Central memory CD4-positive, alpha-beta T cell (primary cell): ENCODE measurements around the gene KRTAP10-7.
"Not testable (repeated sequence)": the region's sequence is repeated elsewhere in the genome, so short reads cannot be mapped to it uniquely, and the experiment has no call there.

Experiments
- DNase-seq: peaks from one replicate; pipeline ENCODE4 v3.0.0; 2022

The KRTAP10-7 gene

GRCh38 chr21:44637018-44637850, 36.8 kb downstream of the KRTAP10-7 start, which contains the start of gene KRTAP10-10:
TSS of gene KRTAP10-10 (plus strand) at chr21:44637356. CDS start at chr21:44637418, 62 bp downstream.
- DNase-seq: no peak

GRCh38 chr21:44637851-44638348, 37.5 kb downstream of the KRTAP10-7 start:
- not testable (repeated sequence) for DNase-seq

GRCh38 chr21:44638506-44639330, 38.3 kb downstream of the KRTAP10-7 start:
- DNase-seq: not testable (repeated sequence)

GRCh38 chr21:44639331-44639655, 38.9 kb downstream of the KRTAP10-7 start:
- DNase-seq: no peak

- no peak for DNase-seq
These were observed 40.4 kb downstream of the KRTAP10-7 start for GRCh38 chr21:44640761-44641160.

GRCh38 chr21:44643741-44644310, 43.4 kb downstream of the KRTAP10-7 start:
- no peak for DNase-seq

- DNase-seq: no peak
These were observed 44.5 kb downstream of the KRTAP10-7 start for GRCh38 chr21:44644878-44645277.

GRCh38 chr21:44646366-44647221, 46.2 kb downstream of the KRTAP10-7 start, which contains the start of gene KRTAP10-11:
TSS of gene KRTAP10-11 (plus strand) at chr21:44646414. CDS start at chr21:44646459, 45 bp downstream.
- not testable (repeated sequence) for DNase-seq

- DNase-seq: no peak
These were observed 46.8 kb downstream of the KRTAP10-7 start for GRCh38 chr21:44647222-44647552.

GRCh38 chr21:44648557-44649311, 48.3 kb downstream of the KRTAP10-7 start:
- no peak for DNase-seq

- DNase-seq: no peak
These were observed 49.2 kb downstream of the KRTAP10-7 start for GRCh38 chr21:44649521-44650100.

GRCh38 chr21:44650265-44650972, 50.0 kb downstream of the KRTAP10-7 start:
- no peak for DNase-seq

GRCh38 chr21:44650973-44651675, 50.7 kb downstream of the KRTAP10-7 start:
- no peak for DNase-seq
